ENCODE measurements around the gene FBP1.

Gene FBP1

DNA sequence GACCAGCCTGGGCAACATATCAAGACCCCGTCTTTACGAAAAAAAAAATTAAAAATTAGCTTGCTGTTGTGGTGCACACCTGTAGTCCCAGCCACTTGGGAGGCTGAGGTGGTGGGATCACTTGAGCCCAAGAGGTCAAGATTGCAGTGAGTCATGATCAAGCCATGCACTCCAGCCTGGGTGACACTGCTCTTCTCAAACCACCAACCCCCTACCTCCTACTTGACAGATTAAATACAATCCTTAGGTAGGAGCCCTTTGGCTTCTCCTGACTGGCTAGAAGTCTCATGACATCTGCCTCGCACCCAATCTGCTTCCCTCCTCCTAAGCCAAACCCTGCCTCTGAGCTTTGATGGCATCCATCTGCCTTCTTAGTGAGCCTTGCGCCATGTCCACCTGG, 11.6 kb upstream of the FBP1 start:
- H3K9me3 ChIP-seq (ENCODE audit: control insufficient read depth, low read length): no peaks in the 10 kb centered on the region
- H3K9ac ChIP-seq (ENCODE audit: low read length): no peak overlapping the region
- peaks cover 34% of the 10 kb centered on the region for H3K4me1 ChIP-seq (ENCODE audit: control insufficient read depth, insufficient read depth, low read length)
- no peaks in the 10 kb centered on the region for H3K36me3 ChIP-seq (ENCODE audit: control insufficient read depth, insufficient read depth, low read length)
- no peaks in the 10 kb centered on the region for H3K27me3 ChIP-seq (ENCODE audit: control insufficient read depth, insufficient read depth, low read length)
- no peak overlapping the region for H3K4me3 ChIP-seq (ENCODE audit: low read length)

DNA sequence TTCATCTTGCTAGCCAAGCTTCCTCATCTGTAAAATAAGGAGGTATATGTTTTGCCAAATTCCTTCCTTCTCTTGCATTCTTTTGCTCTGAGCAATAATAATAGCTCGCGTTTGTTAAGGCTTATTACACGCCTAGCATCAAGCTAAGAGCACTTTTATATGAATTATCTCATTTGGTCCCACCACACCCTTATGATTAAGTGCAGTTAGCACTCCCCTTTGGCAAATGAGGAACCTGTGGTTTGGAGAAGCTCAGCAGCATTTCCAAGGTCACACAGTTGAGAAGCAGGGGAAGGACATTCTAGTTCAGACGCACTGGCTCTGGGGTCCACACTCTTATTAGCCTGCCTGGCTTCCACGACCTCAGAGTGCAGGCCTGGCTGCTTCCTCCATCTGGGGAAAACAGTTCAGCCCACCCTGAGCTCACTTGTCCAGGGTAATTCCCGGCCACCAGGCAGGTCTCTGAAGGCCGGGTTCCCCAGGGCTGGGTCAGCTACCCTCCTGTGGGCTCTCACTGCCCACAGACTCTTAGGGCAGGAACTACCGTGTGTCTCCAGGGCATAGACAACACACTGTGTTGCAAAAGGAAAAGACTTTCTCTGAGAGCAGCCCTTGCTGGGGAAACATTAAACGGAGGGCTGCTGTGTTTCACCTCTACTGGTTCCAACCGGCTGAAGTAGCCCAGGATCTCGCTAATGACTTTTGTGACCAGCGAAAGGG, 9.9 kb upstream of the FBP1 start:
- Histone ChIP-seq H3K4me3 (ENCODE audit: low read length) (no peak overlapping the region), H3K27me3 (ENCODE audit: control insufficient read depth, insufficient read depth, low read length) (no peaks in the 10 kb centered on the region), H3K9me3 (ENCODE audit: control insufficient read depth, low read length) (no peaks in the 10 kb centered on the region), H3K4me1 (ENCODE audit: control insufficient read depth, insufficient read depth, low read length) (peaks cover 34% of the 10 kb centered on the region), H3K36me3 (ENCODE audit: control insufficient read depth, insufficient read depth, low read length) (no peaks in the 10 kb centered on the region), H3K9ac (ENCODE audit: low read length) (no peak overlapping the region)

DNA sequence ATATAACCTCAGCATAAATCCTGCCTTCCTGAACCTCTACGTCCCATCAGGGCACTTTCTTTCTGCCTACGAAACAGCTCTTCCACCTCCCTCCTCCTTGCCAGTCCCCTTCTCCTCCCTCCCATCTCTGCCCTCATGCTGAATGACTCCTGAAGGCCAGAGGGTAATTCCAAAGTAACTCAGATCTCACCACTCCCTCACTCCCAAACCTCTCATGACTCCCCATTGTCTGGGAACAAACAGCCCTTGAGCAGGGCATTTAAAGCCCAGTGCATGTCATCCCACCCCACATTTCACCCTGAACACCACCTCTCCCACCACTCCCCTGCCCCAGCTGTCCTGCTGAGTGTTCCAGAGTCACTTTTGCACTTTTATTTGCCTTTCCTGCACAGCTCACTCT, 8.9 kb upstream of the FBP1 start:
- Histone ChIP-seq H3K4me1 (ENCODE audit: control insufficient read depth, insufficient read depth, low read length) (peaks cover 42% of the 10 kb centered on the region), H3K4me3 (ENCODE audit: low read length) (no peak overlapping the region)

DNA sequence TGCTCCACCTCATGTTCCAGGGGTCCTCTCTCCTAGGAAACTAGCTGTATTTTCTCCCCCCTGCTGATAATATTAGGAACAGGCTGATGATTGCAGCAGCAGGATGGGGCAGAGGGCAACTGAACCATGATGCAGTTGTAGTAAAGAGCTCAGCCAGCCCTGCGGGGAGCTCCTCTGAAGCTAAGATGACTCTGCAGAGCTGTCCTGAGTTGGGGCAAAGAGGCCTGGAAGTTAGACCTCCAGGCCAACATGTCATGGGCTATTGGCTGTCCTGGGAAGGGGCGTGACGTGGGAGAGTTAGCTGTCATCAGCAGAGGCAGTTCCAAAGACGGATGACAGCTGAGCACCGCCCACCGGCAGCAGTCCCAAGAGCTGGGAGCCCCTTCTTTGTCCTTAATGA, 6.6 kb upstream of the FBP1 start:
- no peak overlapping the region for H3K9ac ChIP-seq (ENCODE audit: low read length)

More for the DNA sequence above, 8.9 kb upstream of the FBP1 start:
- Histone ChIP-seq H3K36me3 (ENCODE audit: control insufficient read depth, insufficient read depth, low read length) (no peaks in the 10 kb centered on the region), H3K9me3 (ENCODE audit: control insufficient read depth, low read length) (no peaks in the 10 kb centered on the region), H3K9ac (ENCODE audit: low read length) (no peak overlapping the region), H3K27me3 (ENCODE audit: control insufficient read depth, insufficient read depth, low read length) (no peaks in the 10 kb centered on the region)

DNA sequence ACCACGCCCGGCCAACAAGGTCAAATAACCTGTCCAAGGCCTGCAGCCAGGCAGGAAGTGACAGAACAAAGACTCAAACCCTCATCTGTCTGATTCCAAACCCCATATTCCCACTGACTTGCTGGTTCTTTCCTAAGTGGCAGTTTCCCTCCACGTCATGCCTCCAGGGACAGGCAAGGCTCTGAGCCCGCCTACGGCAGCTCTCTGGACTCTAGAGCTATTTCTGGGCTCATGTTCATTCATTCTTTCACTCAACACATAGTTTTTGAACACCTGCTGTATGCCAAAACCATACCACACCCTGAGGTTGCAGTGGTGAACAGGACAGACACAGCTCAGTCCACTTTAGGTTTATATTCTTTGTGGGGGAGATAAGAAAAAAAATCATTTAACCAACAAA, 5.2 kb upstream of the FBP1 start:
- Histone ChIP-seq H3K9me3 (ENCODE audit: control insufficient read depth, low read length) (no peaks in the 10 kb centered on the region), H3K9ac (ENCODE audit: low read length) (no peak overlapping the region), H3K4me3 (ENCODE audit: low read length) (no peak overlapping the region), H3K27me3 (ENCODE audit: control insufficient read depth, insufficient read depth, low read length) (no peaks in the 10 kb centered on the region), H3K4me1 (ENCODE audit: control insufficient read depth, insufficient read depth, low read length) (peaks cover 46% of the 10 kb centered on the region), H3K36me3 (ENCODE audit: control insufficient read depth, insufficient read depth, low read length) (no peaks in the 10 kb centered on the region)

More for the DNA sequence above, 6.6 kb upstream of the FBP1 start:
- no peaks in the 10 kb centered on the region for H3K36me3 ChIP-seq (ENCODE audit: control insufficient read depth, insufficient read depth, low read length)
- H3K27me3 ChIP-seq (ENCODE audit: control insufficient read depth, insufficient read depth, low read length): no peaks in the 10 kb centered on the region
- H3K4me1 ChIP-seq (ENCODE audit: control insufficient read depth, insufficient read depth, low read length): peaks cover 42% of the 10 kb centered on the region
- no peaks in the 10 kb centered on the region for H3K9me3 ChIP-seq (ENCODE audit: control insufficient read depth, low read length)
- H3K4me3 ChIP-seq (ENCODE audit: low read length): no peak overlapping the region

DNA sequence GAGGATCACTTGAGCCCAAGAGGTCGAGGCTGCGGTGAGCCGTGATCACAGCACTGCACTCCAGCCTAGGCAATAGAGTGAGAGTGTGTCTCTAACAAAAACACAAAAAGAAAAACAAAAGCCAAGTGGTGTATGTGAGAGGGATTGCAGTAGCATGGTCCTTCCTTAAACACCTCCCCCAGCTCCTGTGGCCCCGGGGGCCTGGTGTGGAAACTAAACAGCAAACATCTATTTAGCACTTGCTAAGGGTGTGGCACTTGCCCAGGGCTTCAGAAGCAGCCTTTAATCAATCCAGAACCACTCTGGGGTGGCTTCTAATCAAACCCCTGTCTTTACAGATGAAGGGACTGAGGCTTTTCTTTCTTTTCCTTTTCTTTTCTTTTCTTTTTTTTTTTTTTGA, 4.4 kb upstream of the FBP1 start:
- Histone ChIP-seq H3K36me3 (ENCODE audit: control insufficient read depth, insufficient read depth, low read length) (no peaks in the 10 kb centered on the region), H3K4me3 (ENCODE audit: low read length) (no peak overlapping the region), H3K4me1 (ENCODE audit: control insufficient read depth, insufficient read depth, low read length) (peaks cover 38% of the 10 kb centered on the region), H3K9ac (ENCODE audit: low read length) (no peak overlapping the region), H3K9me3 (ENCODE audit: control insufficient read depth, low read length) (no peaks in the 10 kb centered on the region), H3K27me3 (ENCODE audit: control insufficient read depth, insufficient read depth, low read length) (no peaks in the 10 kb centered on the region)

DNA sequence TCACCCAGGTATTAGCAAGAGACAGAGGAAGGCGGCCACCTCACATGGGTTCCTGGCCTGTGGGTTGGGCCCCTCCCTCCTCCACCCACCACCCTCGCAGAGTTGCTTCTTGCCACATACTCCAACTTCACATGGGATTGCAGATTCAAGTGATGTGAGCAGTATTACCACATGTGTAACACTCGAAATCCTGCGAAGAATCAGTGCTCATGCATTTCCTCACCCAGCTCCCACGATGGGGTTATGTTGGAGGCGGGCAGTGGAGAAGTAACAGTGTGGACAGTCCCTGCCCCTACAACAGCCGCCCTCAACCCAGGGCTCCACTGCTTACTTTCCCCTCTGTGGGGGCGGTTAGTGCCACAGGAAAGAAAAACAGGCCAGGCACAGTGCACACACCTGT, 3.9 kb upstream of the FBP1 start:
- no peak overlapping the region for H3K9ac ChIP-seq (ENCODE audit: low read length)
- no peaks in the 10 kb centered on the region for H3K36me3 ChIP-seq (ENCODE audit: control insufficient read depth, insufficient read depth, low read length)
- H3K9me3 ChIP-seq (ENCODE audit: control insufficient read depth, low read length): no peaks in the 10 kb centered on the region

DNA sequence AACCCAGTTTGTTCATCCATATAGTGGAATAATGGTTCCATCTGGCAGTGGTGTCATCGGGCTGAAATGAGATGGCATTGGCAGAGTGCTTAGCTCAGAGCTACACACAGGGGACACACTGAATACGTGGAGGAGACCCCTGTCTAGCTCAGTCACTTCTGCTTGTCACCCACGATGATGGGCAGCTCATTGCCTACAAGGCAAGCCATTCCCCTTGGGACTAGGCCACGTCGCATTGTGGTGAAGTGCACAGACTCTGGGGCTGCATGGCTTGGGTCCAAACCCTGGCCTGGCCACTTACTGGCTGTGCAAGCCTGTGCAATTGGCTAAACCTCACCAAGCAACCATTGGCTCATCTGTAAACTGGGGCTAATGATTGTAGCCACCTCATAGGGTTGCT, 3.2 kb upstream of the FBP1 start:
- Histone ChIP-seq H3K4me1 (ENCODE audit: control insufficient read depth, insufficient read depth, low read length) (peaks cover 27% of the 10 kb centered on the region), H3K9me3 (ENCODE audit: control insufficient read depth, low read length) (no peaks in the 10 kb centered on the region), H3K4me3 (ENCODE audit: low read length) (no peak overlapping the region), H3K36me3 (ENCODE audit: control insufficient read depth, insufficient read depth, low read length) (no peaks in the 10 kb centered on the region), H3K27me3 (ENCODE audit: control insufficient read depth, insufficient read depth, low read length) (no peaks in the 10 kb centered on the region), H3K9ac (ENCODE audit: low read length) (no peak overlapping the region)

More for the DNA sequence above, 3.9 kb upstream of the FBP1 start:
- no peaks in the 10 kb centered on the region for H3K27me3 ChIP-seq (ENCODE audit: control insufficient read depth, insufficient read depth, low read length)
- peaks cover 33% of the 10 kb centered on the region for H3K4me1 ChIP-seq (ENCODE audit: control insufficient read depth, insufficient read depth, low read length)
- no peak overlapping the region for H3K4me3 ChIP-seq (ENCODE audit: low read length)

DNA sequence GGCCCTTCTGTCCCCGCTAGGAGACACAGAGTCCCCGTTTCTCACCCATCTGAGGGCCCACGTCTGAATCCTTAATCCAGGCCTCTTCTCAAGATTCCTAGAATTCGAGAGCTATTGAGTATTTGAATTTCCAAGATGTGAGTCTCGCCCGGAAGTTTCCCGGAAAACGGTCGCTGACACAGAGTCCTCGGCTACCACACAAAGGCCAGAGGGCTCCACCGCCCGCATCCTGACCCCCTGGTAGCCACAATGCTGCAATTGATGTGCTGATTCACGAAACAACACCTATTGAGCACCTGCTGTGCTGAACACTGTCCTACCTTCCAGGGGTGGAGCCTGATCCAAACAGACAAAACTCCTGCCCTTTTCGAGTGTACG, 670 bp upstream of the FBP1 start:
- peaks cover 22% of the 10 kb centered on the region for H3K4me1 ChIP-seq (ENCODE audit: control insufficient read depth, insufficient read depth, low read length)
- peak overlapping the region; percentile 76 for H3K4me3 ChIP-seq (ENCODE audit: low read length)
- H3K36me3 ChIP-seq (ENCODE audit: control insufficient read depth, insufficient read depth, low read length): no peaks in the 10 kb centered on the region
- H3K27me3 ChIP-seq (ENCODE audit: control insufficient read depth, insufficient read depth, low read length): no peaks in the 10 kb centered on the region
- H3K9me3 ChIP-seq (ENCODE audit: control insufficient read depth, low read length): no peaks in the 10 kb centered on the region
- peak overlapping the region; percentile 86 for H3K9ac ChIP-seq (ENCODE audit: low read length)

DNA sequence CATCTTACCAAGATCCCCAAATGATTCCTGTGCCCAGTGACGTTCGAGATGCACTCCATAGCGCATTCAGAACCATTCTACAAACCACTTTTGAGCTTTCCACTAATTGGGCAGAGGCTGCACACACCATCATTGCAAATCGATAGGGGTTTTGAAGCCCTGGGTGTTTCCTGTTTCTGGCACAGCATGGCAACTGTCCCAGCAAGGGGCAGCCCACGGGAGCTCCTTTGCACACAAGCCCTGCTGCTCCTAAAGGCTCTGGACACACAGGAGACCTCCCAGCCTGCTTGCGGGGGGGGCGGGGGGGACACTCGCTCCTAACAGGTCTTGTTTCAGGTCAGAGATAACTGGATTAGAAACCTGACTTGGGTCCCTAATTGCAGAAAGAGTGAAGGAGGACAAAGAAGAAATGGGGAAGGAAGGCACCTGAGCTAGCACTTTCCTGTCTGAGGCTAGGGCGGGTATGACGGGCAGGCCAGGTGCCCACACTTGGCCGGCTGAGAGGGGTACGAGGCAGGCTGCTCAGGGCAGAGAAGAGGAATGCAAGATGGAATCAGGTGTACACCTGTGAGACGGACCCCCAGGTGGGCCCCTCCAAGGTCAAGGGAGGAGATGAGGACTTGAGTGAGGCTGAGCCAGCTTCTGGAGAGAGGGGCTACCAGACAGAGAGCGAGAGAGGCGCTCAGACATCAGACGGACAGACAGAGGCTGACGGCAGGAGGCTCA, 820 bp downstream of the FBP1 start:
- no peaks in the 10 kb centered on the region for H3K27me3 ChIP-seq (ENCODE audit: control insufficient read depth, insufficient read depth, low read length)
- H3K9me3 ChIP-seq (ENCODE audit: control insufficient read depth, low read length): no peaks in the 10 kb centered on the region
- H3K36me3 ChIP-seq (ENCODE audit: control insufficient read depth, insufficient read depth, low read length): no peaks in the 10 kb centered on the region
- H3K9ac ChIP-seq (ENCODE audit: low read length): peak overlapping the region; percentile 86
- H3K4me3 ChIP-seq (ENCODE audit: low read length): peak overlapping the region; percentile 72
- H3K4me1 ChIP-seq (ENCODE audit: control insufficient read depth, insufficient read depth, low read length): peaks cover 16% of the 10 kb centered on the region

DNA sequence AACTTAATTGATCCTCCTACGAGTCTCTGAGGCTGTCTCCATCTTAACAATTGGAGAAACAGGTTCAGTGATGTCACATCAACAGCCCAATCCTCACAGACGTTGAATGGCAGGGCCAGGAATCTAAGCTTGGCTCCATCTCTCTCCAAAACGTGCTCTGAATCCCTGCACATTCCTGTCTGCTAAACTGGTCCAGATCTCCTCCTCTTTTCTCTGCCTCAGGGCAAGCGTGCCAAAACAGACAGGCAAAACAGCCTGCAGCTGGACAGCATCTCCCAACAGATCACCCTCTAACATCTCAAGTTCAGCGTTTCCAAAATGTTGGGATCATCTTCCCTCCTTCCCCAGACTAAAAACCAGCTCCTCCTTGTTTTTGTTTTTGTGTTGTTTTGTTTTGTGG, 6.6 kb downstream of the FBP1 start:
- Histone ChIP-seq H3K27me3 (ENCODE audit: control insufficient read depth, insufficient read depth, low read length) (no peaks in the 10 kb centered on the region), H3K36me3 (ENCODE audit: control insufficient read depth, insufficient read depth, low read length) (no peaks in the 10 kb centered on the region), H3K9ac (ENCODE audit: low read length) (no peak overlapping the region), H3K4me3 (ENCODE audit: low read length) (no peak overlapping the region), H3K9me3 (ENCODE audit: control insufficient read depth, low read length) (no peaks in the 10 kb centered on the region), H3K4me1 (ENCODE audit: control insufficient read depth, insufficient read depth, low read length) (peaks cover 50% of the 10 kb centered on the region)

DNA sequence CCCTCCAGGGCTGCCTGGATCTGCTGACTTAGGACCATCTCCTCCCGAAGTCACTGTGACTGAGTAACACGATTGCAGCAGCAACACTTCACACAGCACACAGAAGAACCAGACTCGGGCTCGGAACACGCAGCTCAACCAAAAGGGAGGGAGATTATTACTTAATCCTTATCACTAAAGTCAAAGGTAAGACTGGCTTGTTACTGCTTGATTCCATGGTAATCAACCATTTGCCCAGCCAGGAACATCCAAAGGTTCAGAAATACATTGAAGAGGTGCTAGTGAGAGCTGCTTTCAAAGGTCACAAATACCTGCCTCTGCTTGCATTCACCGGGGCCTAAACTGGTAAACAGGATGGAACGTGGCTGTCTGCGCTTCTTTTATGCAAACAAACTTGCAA, 7.7 kb downstream of the FBP1 start:
- Histone ChIP-seq H3K9me3 (ENCODE audit: control insufficient read depth, low read length) (no peaks in the 10 kb centered on the region), H3K9ac (ENCODE audit: low read length) (peak overlapping the region; percentile 28), H3K4me1 (ENCODE audit: control insufficient read depth, insufficient read depth, low read length) (peaks cover 50% of the 10 kb centered on the region), H3K36me3 (ENCODE audit: control insufficient read depth, insufficient read depth, low read length) (no peaks in the 10 kb centered on the region), H3K4me3 (ENCODE audit: low read length) (no peak overlapping the region), H3K27me3 (ENCODE audit: control insufficient read depth, insufficient read depth, low read length) (no peaks in the 10 kb centered on the region)

Data from mucosa of stomach (tissue), 1 donor.